Measurements from ENCODE around the gene PELI2.

Gene PELI2

DNA sequence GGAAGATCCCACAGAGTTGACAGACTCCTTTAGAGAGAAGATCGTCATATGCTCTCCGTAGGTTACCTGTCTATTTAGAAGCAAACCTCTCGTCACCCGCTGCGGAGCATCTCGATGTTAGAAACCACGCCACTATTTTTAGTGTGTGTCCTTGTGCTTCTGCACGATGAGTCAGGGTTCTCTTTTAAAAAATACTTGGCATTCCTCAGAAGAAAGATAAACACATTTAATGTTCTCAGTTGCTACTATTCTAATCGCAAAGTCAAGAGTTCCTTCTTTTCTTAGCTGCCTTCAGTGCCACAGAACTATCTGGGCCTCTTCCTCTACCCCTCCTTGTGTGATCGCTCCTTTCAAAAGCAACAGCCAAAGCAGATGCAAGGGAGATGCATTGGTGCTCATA lies 192.4 kb downstream of the PELI2 start:
- no peak for ATAC-seq
- TF ChIP-seq ZNF70 (CRISPR knock-in tag; IDR thresholded peaks at IDR 0.05) = no peak
- no peak for TF ChIP-seq ZFP30 (CRISPR knock-in tag; IDR thresholded peaks at IDR 0.05)
- TF ChIP-seq, protein P1, sequence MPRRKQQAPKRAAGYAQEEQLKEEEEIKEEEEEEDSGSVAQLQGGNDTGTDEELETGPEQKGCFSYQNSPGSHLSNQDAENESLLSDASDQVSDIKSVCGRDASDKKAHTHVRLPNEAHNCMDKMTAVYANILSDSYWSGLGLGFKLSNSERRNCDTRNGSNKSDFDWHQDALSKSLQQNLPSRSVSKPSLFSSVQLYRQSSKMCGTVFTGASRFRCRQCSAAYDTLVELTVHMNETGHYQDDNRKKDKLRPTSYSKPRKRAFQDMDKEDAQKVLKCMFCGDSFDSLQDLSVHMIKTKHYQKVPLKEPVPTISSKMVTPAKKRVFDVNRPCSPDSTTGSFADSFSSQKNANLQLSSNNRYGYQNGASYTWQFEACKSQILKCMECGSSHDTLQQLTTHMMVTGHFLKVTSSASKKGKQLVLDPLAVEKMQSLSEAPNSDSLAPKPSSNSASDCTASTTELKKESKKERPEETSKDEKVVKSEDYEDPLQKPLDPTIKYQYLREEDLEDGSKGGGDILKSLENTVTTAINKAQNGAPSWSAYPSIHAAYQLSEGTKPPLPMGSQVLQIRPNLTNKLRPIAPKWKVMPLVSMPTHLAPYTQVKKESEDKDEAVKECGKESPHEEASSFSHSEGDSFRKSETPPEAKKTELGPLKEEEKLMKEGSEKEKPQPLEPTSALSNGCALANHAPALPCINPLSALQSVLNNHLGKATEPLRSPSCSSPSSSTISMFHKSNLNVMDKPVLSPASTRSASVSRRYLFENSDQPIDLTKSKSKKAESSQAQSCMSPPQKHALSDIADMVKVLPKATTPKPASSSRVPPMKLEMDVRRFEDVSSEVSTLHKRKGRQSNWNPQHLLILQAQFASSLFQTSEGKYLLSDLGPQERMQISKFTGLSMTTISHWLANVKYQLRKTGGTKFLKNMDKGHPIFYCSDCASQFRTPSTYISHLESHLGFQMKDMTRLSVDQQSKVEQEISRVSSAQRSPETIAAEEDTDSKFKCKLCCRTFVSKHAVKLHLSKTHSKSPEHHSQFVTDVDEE (CRISPR knock-in tag; IDR thresholded peaks at IDR 0.05) = no peak
- no peak for TF ChIP-seq PPARA (CRISPR knock-in tag; IDR thresholded peaks at IDR 0.05; ENCODE audit: borderline replicate concordance)
- TF ChIP-seq GLIS3 (CRISPR knock-in tag; IDR thresholded peaks at IDR 0.05) = no peak
- no peak for TF ChIP-seq ZFP3 (CRISPR knock-in tag; IDR thresholded peaks at IDR 0.05)
- no peak for TF ChIP-seq TOX (CRISPR knock-in tag; IDR thresholded peaks at IDR 0.05; ENCODE audit: borderline replicate concordance)
- no peak for TF ChIP-seq ZNF8 (CRISPR knock-in tag; IDR thresholded peaks at IDR 0.05)
- TF ChIP-seq TCF4 (CRISPR knock-in tag; IDR thresholded peaks at IDR 0.05; ENCODE audit: borderline replicate concordance) = no peak
- no peak for TF ChIP-seq OSR1 (CRISPR knock-in tag; IDR thresholded peaks at IDR 0.05)
- TF ChIP-seq, protein P2, sequence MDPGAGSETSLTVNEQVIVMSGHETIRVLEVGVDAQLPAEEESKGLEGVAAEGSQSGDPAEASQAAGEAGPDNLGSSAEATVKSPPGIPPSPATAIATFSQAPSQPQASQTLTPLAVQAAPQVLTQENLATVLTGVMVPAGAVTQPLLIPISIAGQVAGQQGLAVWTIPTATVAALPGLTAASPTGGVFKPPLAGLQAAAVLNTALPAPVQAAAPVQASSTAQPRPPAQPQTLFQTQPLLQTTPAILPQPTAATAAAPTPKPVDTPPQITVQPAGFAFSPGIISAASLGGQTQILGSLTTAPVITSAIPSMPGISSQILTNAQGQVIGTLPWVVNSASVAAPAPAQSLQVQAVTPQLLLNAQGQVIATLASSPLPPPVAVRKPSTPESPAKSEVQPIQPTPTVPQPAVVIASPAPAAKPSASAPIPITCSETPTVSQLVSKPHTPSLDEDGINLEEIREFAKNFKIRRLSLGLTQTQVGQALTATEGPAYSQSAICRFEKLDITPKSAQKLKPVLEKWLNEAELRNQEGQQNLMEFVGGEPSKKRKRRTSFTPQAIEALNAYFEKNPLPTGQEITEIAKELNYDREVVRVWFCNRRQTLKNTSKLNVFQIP (CRISPR knock-in tag; IDR thresholded peaks at IDR 0.05; ENCODE audit: borderline replicate concordance, low read depth) = no peak
- TF ChIP-seq, protein P3, sequence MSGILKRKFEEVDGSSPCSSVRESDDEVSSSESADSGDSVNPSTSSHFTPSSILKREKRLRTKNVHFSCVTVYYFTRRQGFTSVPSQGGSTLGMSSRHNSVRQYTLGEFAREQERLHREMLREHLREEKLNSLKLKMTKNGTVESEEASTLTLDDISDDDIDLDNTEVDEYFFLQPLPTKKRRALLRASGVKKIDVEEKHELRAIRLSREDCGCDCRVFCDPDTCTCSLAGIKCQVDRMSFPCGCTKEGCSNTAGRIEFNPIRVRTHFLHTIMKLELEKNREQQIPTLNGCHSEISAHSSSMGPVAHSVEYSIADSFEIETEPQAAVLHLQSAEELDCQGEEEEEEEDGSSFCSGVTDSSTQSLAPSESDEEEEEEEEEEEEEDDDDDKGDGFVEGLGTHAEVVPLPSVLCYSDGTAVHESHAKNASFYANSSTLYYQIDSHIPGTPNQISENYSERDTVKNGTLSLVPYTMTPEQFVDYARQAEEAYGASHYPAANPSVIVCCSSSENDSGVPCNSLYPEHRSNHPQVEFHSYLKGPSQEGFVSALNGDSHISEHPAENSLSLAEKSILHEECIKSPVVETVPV (CRISPR knock-in tag; IDR thresholded peaks at IDR 0.05) = no peak

DNA sequence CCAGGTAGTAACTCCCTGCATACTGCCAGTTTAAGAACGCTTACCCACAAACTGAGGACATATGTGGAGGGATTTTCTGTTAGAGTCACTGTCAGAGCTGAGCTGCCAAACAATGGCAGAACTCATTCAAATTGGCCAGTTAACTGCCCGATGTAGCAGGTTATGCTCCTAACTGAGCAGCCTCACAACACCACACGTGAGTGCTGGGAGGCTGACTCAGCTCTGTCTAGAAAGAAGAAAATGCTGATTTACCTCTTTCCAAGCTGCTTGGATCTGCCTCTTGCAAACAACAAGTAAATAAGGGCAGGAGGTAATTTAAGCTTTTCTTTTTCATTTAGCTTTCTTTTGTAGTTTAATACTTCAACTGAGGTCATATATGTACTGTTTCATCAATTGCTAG lies 195.6 kb downstream of the PELI2 start:
- TF ChIP-seq BACH2 (CRISPR knock-in tag; IDR thresholded peaks at IDR 0.05; ENCODE audit: borderline replicate concordance) = no peak
- TF ChIP-seq ARNTL (CRISPR knock-in tag; IDR thresholded peaks at IDR 0.05; ENCODE audit: borderline replicate concordance, low read depth) = no peak
- no peak for TF ChIP-seq ZC3H10 (CRISPR knock-in tag; IDR thresholded peaks at IDR 0.05)
- TF ChIP-seq TCF4 (CRISPR knock-in tag; IDR thresholded peaks at IDR 0.05; ENCODE audit: borderline replicate concordance) = no peak
- TF ChIP-seq RARB (CRISPR knock-in tag; IDR thresholded peaks at IDR 0.05) = no peak
- TF ChIP-seq, protein P1 (CRISPR knock-in tag; IDR thresholded peaks at IDR 0.05) = no peak
- no peak for TF ChIP-seq ZFP30 (CRISPR knock-in tag; IDR thresholded peaks at IDR 0.05)
- TF ChIP-seq, protein P2 (CRISPR knock-in tag; IDR thresholded peaks at IDR 0.05; ENCODE audit: borderline replicate concordance, low read depth) = no peak
- no peak for TF ChIP-seq GLIS3 (CRISPR knock-in tag; IDR thresholded peaks at IDR 0.05)
- TF ChIP-seq ZNF8 (CRISPR knock-in tag; IDR thresholded peaks at IDR 0.05) = no peak
- TF ChIP-seq OSR1 (CRISPR knock-in tag; IDR thresholded peaks at IDR 0.05) = no peak
- TF ChIP-seq ZNF565 (CRISPR knock-in tag; conservative IDR thresholded peaks at IDR 0.05; ENCODE audit: low read depth) = no peak
- TF ChIP-seq, protein P3 (CRISPR knock-in tag; IDR thresholded peaks at IDR 0.05) = no peak
- no peak for TF ChIP-seq CSDC2 (CRISPR knock-in tag; IDR thresholded peaks at IDR 0.05)
- TF ChIP-seq, protein P4, sequence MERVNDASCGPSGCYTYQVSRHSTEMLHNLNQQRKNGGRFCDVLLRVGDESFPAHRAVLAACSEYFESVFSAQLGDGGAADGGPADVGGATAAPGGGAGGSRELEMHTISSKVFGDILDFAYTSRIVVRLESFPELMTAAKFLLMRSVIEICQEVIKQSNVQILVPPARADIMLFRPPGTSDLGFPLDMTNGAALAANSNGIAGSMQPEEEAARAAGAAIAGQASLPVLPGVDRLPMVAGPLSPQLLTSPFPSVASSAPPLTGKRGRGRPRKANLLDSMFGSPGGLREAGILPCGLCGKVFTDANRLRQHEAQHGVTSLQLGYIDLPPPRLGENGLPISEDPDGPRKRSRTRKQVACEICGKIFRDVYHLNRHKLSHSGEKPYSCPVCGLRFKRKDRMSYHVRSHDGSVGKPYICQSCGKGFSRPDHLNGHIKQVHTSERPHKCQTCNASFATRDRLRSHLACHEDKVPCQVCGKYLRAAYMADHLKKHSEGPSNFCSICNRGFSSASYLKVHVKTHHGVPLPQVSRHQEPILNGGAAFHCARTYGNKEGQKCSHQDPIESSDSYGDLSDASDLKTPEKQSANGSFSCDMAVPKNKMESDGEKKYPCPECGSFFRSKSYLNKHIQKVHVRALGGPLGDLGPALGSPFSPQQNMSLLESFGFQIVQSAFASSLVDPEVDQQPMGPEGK (CRISPR knock-in tag; IDR thresholded peaks at IDR 0.05; ENCODE audit: borderline replicate concordance) = no peak
- TF ChIP-seq ISL1 (CRISPR knock-in tag; IDR thresholded peaks at IDR 0.05) = no peak
- TF ChIP-seq, protein P5, sequence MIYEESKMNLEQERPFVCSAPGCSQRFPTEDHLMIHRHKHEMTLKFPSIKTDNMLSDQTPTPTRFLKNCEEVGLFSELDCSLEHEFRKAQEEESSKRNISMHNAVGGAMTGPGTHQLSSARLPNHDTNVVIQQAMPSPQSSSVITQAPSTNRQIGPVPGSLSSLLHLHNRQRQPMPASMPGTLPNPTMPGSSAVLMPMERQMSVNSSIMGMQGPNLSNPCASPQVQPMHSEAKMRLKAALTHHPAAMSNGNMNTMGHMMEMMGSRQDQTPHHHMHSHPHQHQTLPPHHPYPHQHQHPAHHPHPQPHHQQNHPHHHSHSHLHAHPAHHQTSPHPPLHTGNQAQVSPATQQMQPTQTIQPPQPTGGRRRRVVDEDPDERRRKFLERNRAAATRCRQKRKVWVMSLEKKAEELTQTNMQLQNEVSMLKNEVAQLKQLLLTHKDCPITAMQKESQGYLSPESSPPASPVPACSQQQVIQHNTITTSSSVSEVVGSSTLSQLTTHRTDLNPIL (CRISPR knock-in tag; IDR thresholded peaks at IDR 0.05; ENCODE audit: low read depth) = no peak
- no peak for ATAC-seq

All from SK-N-SH treated with all-trans-retinoic acid at 6 μM for 48 hours (cell line).